Mucosa of rectum (tissue), 2 donors: ENCODE data around the gene AKT3.
"Not testable (repeated sequence)": the region's sequence is repeated elsewhere in the genome, so short reads cannot be mapped to it uniquely, and the experiment has no call there.

ENCODE experiments used
- H3K27ac ChIP-seq, 2 donors: one replicate each; pipeline ENCODE4 v1.7.0; 2013; ENCODE audit warnings: inconsistent platforms in 2 of 2, low read depth in 2 of 2, low read length in 2 of 2
- H3K27me3 ChIP-seq, 2 donors: one replicate each; pipeline ENCODE4 v1.7.0; 2013; ENCODE audit warnings: low read length in 2 of 2; ENCODE audit not compliant: control insufficient read depth in 2 of 2, insufficient read depth in 2 of 2
- H3K36me3 ChIP-seq, 2 donors: one replicate each; pipeline ENCODE4 v1.7.0; 2013; ENCODE audit warnings: low read length in 2 of 2; ENCODE audit not compliant: control insufficient read depth in 2 of 2, insufficient read depth in 2 of 2
- H3K4me1 ChIP-seq, 2 donors: one replicate each; pipeline ENCODE4 v1.7.0; 2013; ENCODE audit warnings: low read length in 2 of 2, mild to moderate bottlenecking in 1 of 2; ENCODE audit not compliant: control insufficient read depth in 2 of 2, insufficient read depth in 2 of 2
- H3K4me3 ChIP-seq, 2 donors: one replicate each; pipeline ENCODE4 v1.7.0; 2013; ENCODE audit warnings: low read length in 2 of 2
- H3K9ac ChIP-seq, 2 donors: one replicate each; pipeline ENCODE4 v1.7.0; 2013; ENCODE audit warnings: low read length in 2 of 2, low read depth in 1 of 2, mild to moderate bottlenecking in 1 of 2
- H3K9me3 ChIP-seq, 2 donors: one replicate each; pipeline ENCODE4 v1.7.0; 2013; ENCODE audit warnings: low read length in 2 of 2; ENCODE audit not compliant: control insufficient read depth in 2 of 2
- donor health status: healthy.
- donor health status: Normal muscosa, but diverticular disease.

The AKT3 gene

GRCh38 chr1:243598433-243598832 lies 251.6 kb downstream of the AKT3 start:
- no peak overlapping the region for H3K9ac ChIP-seq
- H3K4me3 ChIP-seq = no peak overlapping the region
- H3K9me3 ChIP-seq = no peaks in the 10 kb centered on the region
- H3K36me3 ChIP-seq = no peaks in the 10 kb centered on the region
- H3K27me3 ChIP-seq = no peaks in the 10 kb centered on the region
- no peak overlapping the region for H3K27ac ChIP-seq
- no peaks in the 10 kb centered on the region for H3K4me1 ChIP-seq

- H3K4me3 ChIP-seq = no peak overlapping the region
- H3K27me3 ChIP-seq = no peaks in the 10 kb centered on the region
- H3K9ac ChIP-seq = no peak overlapping the region
- H3K27ac ChIP-seq = no peak overlapping the region
- H3K4me1 ChIP-seq = no peaks in the 10 kb centered on the region
- H3K9me3 ChIP-seq = no peaks in the 10 kb centered on the region
- H3K36me3 ChIP-seq = no peaks in the 10 kb centered on the region
These were observed 252.7 kb downstream of the AKT3 start for GRCh38 chr1:243597383-243597782.

- H3K9me3 ChIP-seq = no peaks in the 10 kb centered on the region
- H3K9ac ChIP-seq = no peak overlapping the region
- H3K27ac ChIP-seq = peak overlapping the region in 1 of 2 donors; percentile 18
- H3K4me1 ChIP-seq = no peaks in the 10 kb centered on the region
- H3K36me3 ChIP-seq = no peaks in the 10 kb centered on the region
- no peak overlapping the region for H3K4me3 ChIP-seq
- no peaks in the 10 kb centered on the region for H3K27me3 ChIP-seq
These were observed 253.5 kb downstream of the AKT3 start for GRCh38 chr1:243596431-243597062.

GRCh38 chr1:243595527-243596210 lies 254.4 kb downstream of the AKT3 start:
- H3K4me3 ChIP-seq = no peak overlapping the region
- no peaks in the 10 kb centered on the region for H3K27me3 ChIP-seq
- no peaks in the 10 kb centered on the region for H3K4me1 ChIP-seq
- H3K9me3 ChIP-seq = no peaks in the 10 kb centered on the region
- no peak overlapping the region for H3K9ac ChIP-seq
- peak overlapping the region in 1 of 2 donors; percentile 13 for H3K27ac ChIP-seq
- H3K36me3 ChIP-seq = no peaks in the 10 kb centered on the region

DNA sequence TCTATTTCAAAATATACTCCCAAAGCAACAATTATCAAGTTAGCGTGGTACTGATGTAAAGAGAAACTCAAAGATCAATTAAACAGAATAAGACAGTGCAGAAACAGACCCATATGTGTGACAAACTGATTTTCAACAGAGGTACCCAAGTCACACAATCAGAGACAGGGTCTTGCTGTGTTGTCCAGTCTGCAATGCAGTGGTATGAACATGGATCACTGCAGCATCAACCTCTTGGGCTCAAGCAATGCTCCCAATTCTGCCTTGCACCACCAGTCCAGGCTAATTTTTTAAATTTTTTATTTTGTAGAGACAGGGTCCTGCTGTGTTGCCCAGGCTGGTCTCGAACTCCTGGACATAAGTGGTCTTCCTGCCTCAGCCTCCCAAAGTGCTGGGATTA lies 255.6 kb downstream of the AKT3 start:
- H3K9ac ChIP-seq = no peak overlapping the region
- H3K36me3 ChIP-seq = no peaks in the 10 kb centered on the region
- no peaks in the 10 kb centered on the region for H3K9me3 ChIP-seq
- no peak overlapping the region for H3K4me3 ChIP-seq
- H3K4me1 ChIP-seq = no peaks in the 10 kb centered on the region
- H3K27ac ChIP-seq = no peak overlapping the region
- H3K27me3 ChIP-seq = no peaks in the 10 kb centered on the region

GRCh38 chr1:243589286-243589685 lies 260.8 kb downstream of the AKT3 start:
- H3K4me1 ChIP-seq, H3K9me3 ChIP-seq, H3K9ac ChIP-seq, H3K27me3 ChIP-seq, H3K4me3 ChIP-seq, H3K27ac ChIP-seq, H3K36me3 ChIP-seq: not testable (repeated sequence)

DNA sequence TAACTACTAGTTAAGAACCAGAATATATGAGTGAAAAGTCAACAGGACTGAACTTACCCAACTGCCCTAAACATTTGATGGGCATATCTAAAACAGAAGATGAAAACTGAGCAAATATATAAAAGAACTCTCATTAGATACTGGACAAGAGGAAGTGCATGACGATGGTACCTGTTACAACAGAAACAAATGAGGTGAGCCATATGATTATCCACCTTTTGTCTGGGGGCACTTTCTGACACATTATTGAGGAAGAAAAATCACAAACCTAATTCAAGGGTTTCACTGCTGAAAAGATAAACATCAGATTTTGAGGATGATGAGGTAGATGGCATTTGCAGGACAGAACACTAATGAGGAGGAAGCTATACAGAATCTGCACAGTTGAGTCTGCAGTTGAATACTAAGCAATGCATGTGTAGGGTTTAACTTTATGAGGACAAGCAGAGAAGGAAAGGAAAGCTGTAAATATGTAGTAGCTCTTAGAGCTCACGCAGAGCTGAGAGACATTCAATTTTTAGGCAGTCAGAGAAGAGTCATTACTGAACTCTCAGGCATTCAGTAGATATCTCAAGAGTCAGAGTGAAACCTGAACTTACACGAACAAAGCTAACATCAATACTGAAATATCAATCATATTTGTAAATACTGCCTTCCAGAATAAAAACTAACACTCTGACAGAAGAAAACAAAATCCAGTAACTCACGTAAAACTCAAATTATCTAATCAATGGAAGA lies 262.1 kb downstream of the AKT3 start:
- Histone ChIP-seq H3K27me3 (no peaks in the 10 kb centered on the region), H3K4me3 (no peak overlapping the region), H3K4me1 (no peaks in the 10 kb centered on the region), H3K36me3 (no peaks in the 10 kb centered on the region), H3K27ac (no peak overlapping the region), H3K9me3 (peaks cover 0 to 3% of the 10 kb centered on the region in 2 donors), H3K9ac (no peak overlapping the region)

GRCh38 chr1:243587285-243587684 lies 262.8 kb downstream of the AKT3 start:
- H3K4me3 ChIP-seq = no peak overlapping the region
- no peak overlapping the region for H3K9ac ChIP-seq
- H3K36me3 ChIP-seq = no peaks in the 10 kb centered on the region
- H3K9me3 ChIP-seq = peaks cover 0 to 8% of the 10 kb centered on the region in 2 donors
- H3K27me3 ChIP-seq = no peaks in the 10 kb centered on the region
- no peak overlapping the region for H3K27ac ChIP-seq
- no peaks in the 10 kb centered on the region for H3K4me1 ChIP-seq

GRCh38 chr1:243585982-243586381 lies 264.1 kb downstream of the AKT3 start:
- no peak overlapping the region for H3K27ac ChIP-seq
- H3K9me3 ChIP-seq = peaks cover 0 to 11% of the 10 kb centered on the region in 2 donors
- no peak overlapping the region for H3K4me3 ChIP-seq
- H3K27me3 ChIP-seq = no peaks in the 10 kb centered on the region
- H3K9ac ChIP-seq = no peak overlapping the region
- H3K36me3 ChIP-seq = no peaks in the 10 kb centered on the region
- no peaks in the 10 kb centered on the region for H3K4me1 ChIP-seq

- H3K4me1 ChIP-seq = no peaks in the 10 kb centered on the region
- H3K36me3 ChIP-seq = peaks cover 0 to 3% of the 10 kb centered on the region in 2 donors
- H3K27me3 ChIP-seq = no peaks in the 10 kb centered on the region
- H3K27ac ChIP-seq = no peak overlapping the region
- H3K9ac ChIP-seq = no peak overlapping the region
- H3K9me3 ChIP-seq = peaks cover 0 to 15% of the 10 kb centered on the region in 2 donors
- no peak overlapping the region for H3K4me3 ChIP-seq
These were observed 267.7 kb downstream of the AKT3 start for GRCh38 chr1:243582326-243582725.
